AG10803 (cell line): ENCODE results near the gene MYBPC3.

ENCODE experiments used
- DNase-seq: peaks from one replicate; pipeline ENCODE4 v3.0.0; 2010; ENCODE audit warnings: low read depth
- H3K4me3 ChIP-seq: 2 replicates; pipeline ENCODE4 v1.5.1; 2011; ENCODE audit warnings: mild to moderate bottlenecking, low read length, control low read depth
- CTCF ChIP-seq: conservative IDR thresholded peaks from 2 replicates; pipeline ENCODE4 v1.5.1; 2011; ENCODE audit warnings: mild to moderate bottlenecking, low read length, control low read depth, inconsistent platforms

The MYBPC3 gene

GRCh38 chr11:47342036-47342803 is 10.3 kb downstream of the MYBPC3 start:
- no peak for DNase-seq
- no peak for TF ChIP-seq CTCF
- no peak overlapping the region for H3K4me3 ChIP-seq

GRCh38 chr11:47340980-47341775 is 11.3 kb downstream of the MYBPC3 start:
- H3K4me3 ChIP-seq: no peak overlapping the region
- TF ChIP-seq CTCF: no peak
- no peak for DNase-seq

- TF ChIP-seq CTCF: no peak
- DNase-seq: no peak
- H3K4me3 ChIP-seq: no peak overlapping the region
These were observed 12.5 kb downstream of the MYBPC3 start for GRCh38 chr11:47340010-47340409.

- TF ChIP-seq CTCF: no peak
- DNase-seq: no peak
These were observed 13.9 kb downstream of the MYBPC3 start for GRCh38 chr11:47338396-47339241.

GRCh38 chr11:47337229-47337924 is 15.1 kb downstream of the MYBPC3 start:
- no peak overlapping the region for H3K4me3 ChIP-seq
- DNase-seq: no peak
- TF ChIP-seq CTCF: no peak

More at GRCh38 chr11:47338396-47339241, 13.9 kb downstream of the MYBPC3 start:
- H3K4me3 ChIP-seq: no peak overlapping the region

GRCh38 chr11:47336595-47336994 is 15.9 kb downstream of the MYBPC3 start:
- DNase-seq: no peak
- TF ChIP-seq CTCF: no peak
- no peak overlapping the region for H3K4me3 ChIP-seq
